DMS 273 (cell line): ENCODE data around the gene PHC2.
A peak's percentile ranks its signal among the peaks of the same experiment; 100 is the strongest.

Experiments used
- DNase-seq: peaks from one replicate; lab custom pipeline; 2025; ENCODE audit not compliant: unreplicated experiment; lab: John Stamatoyannopoulos, UW

Gene PHC2

GRCh38 chr1:33454646-33455282 lies 23.9 kb upstream of the PHC2 start:
- DNase-seq = peak; percentile 87

- DNase-seq = no peak
These were observed 15.7 kb upstream of the PHC2 start for GRCh38 chr1:33446590-33446989.

GRCh38 chr1:33445108-33445507 lies 14.2 kb upstream of the PHC2 start:
- no peak for DNase-seq

- no peak for DNase-seq
These were observed 12.8 kb upstream of the PHC2 start for GRCh38 chr1:33443705-33444180.

GRCh38 chr1:33443080-33443704 lies 12.3 kb upstream of the PHC2 start:
- peak; percentile 30 for DNase-seq

- DNase-seq = no peak
These were observed 11.2 kb upstream of the PHC2 start for GRCh38 chr1:33442141-33442540.

GRCh38 chr1:33441088-33441745 lies 10.3 kb upstream of the PHC2 start:
- DNase-seq = no peak

- no peak for DNase-seq
These were observed 8.8 kb upstream of the PHC2 start for GRCh38 chr1:33439662-33440061.

- peak; percentile 54 for DNase-seq
These were observed 7.7 kb upstream of the PHC2 start for GRCh38 chr1:33438364-33439160.

- peak; percentile 93 for DNase-seq
These were observed 5.8 kb upstream of the PHC2 start for GRCh38 chr1:33436557-33437285.

GRCh38 chr1:33435096-33435820 lies 4.4 kb upstream of the PHC2 start:
- DNase-seq = peak; percentile 58

- DNase-seq = no peak
These were observed 3.5 kb upstream of the PHC2 start for GRCh38 chr1:33434363-33434750.

GRCh38 chr1:33433509-33434362 lies 2.8 kb upstream of the PHC2 start:
- no peak for DNase-seq

- peak; percentile 69 for DNase-seq
These were observed 821 bp downstream of the PHC2 start for GRCh38 chr1:33429856-33430691.

- DNase-seq = no peak
These were observed 1.6 kb downstream of the PHC2 start for GRCh38 chr1:33429332-33429731.

- peak; percentile 24 for DNase-seq
These were observed 2.2 kb downstream of the PHC2 start for GRCh38 chr1:33428661-33429060.

- DNase-seq = peak; percentile 39
These were observed 4.0 kb downstream of the PHC2 start for GRCh38 chr1:33426916-33427315.

GRCh38 chr1:33425900-33426299 lies 5.0 kb downstream of the PHC2 start:
- no peak for DNase-seq
